OCI-LY1 (cell line): ENCODE data around the gene PARS2.

Experiments used
- EZH2 ChIP-seq: fragments of 200-600 bp; sonication (generic), shearing (Covaris generic); IDR thresholded peaks from 2 replicates; pipeline ENCODE4 v1.8.0; 2017; ENCODE audit warnings: borderline replicate concordance, mixed run types, mild to moderate bottlenecking, antibody characterized with exemption, low read length, moderate library complexity, mixed read lengths
- TF ChIP-seq, protein P1 (sequence below): fragments of 200-600 bp; sonication (generic), shearing (Covaris generic); IDR thresholded peaks from 2 replicates; pipeline ENCODE4 v1.5.1; 2017; ENCODE audit warnings: mild to moderate bottlenecking, antibody characterized with exemption, low read length, moderate library complexity, mixed read lengths

DNA sequence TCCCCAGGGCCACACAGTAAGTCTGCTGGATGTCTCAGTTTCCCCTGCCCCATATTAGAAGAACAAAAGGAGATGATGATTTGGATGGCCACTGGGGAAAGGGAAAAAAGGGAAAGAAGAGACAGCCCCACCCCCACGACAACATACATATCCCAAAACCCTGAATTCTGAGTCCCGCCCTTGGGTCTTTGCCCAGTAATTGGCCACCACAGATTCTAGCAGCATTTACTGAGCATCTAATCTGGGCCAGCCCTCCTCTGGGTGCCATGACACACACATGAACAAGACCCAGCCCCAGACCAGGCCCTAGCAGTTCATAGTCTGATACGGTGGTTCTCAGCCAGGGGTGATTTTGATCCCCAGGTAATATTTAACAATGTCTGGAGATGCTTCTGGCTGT is 53.9 kb downstream of the PARS2 start:
- TF ChIP-seq, protein P1, sequence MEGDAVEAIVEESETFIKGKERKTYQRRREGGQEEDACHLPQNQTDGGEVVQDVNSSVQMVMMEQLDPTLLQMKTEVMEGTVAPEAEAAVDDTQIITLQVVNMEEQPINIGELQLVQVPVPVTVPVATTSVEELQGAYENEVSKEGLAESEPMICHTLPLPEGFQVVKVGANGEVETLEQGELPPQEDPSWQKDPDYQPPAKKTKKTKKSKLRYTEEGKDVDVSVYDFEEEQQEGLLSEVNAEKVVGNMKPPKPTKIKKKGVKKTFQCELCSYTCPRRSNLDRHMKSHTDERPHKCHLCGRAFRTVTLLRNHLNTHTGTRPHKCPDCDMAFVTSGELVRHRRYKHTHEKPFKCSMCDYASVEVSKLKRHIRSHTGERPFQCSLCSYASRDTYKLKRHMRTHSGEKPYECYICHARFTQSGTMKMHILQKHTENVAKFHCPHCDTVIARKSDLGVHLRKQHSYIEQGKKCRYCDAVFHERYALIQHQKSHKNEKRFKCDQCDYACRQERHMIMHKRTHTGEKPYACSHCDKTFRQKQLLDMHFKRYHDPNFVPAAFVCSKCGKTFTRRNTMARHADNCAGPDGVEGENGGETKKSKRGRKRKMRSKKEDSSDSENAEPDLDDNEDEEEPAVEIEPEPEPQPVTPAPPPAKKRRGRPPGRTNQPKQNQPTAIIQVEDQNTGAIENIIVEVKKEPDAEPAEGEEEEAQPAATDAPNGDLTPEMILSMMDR, result no peak
- no peak for TF ChIP-seq EZH2
